HEK293 (cell line): ENCODE measurements around the gene ANOS1.
"Not testable (repeated sequence)": the region's sequence is repeated elsewhere in the genome, so short reads cannot be mapped to it uniquely, and the experiment has no call there.

ENCODE experiments used
- CTCF ChIA-PET: fragments of 350-600 bp; formaldehyde crosslinking; extraction: SDS; loops from one replicate; lab custom pipeline; 2021; ENCODE audit warnings: antibody characterized with exemption; lab: Yijun Ruan, JAX
- POLR2A ChIA-PET: fragments of 300-600 bp; formaldehyde crosslinking; extraction: SDS; loops from one replicate; lab custom pipeline; 2020; ENCODE audit warnings: antibody characterized with exemption, inconsistent platforms; lab: Yijun Ruan, JAX
- H3K27ac ChIP-seq: fragments of 200-500 bp; sonication (Bioruptor generic); 2 replicates; pipeline ENCODE4 v1.5.1; 2014; ENCODE audit warnings: low read depth, low read length, control low read depth, inconsistent platforms; ENCODE audit errors: extremely low read depth
- H3K36me3 ChIP-seq, 2 experiments: fragments of 200-500 bp in 1 of 2; sonication (Bioruptor generic) in 1 of 2; 1 replicate in 1 of 2; 2 replicates in 1 of 2; pipeline ENCODE4 v1.5.1; 2014 to 2017; ENCODE audit warnings: inconsistent platforms in 2 of 2, low read length in 2 of 2; ENCODE audit not compliant: control insufficient read depth in 2 of 2, insufficient read depth in 1 of 2
- H3K4me1 ChIP-seq: fragments of 200-500 bp; sonication (Bioruptor generic); 2 replicates; pipeline ENCODE4 v1.5.1; 2014; ENCODE audit warnings: mild to moderate bottlenecking, low read length, inconsistent platforms; ENCODE audit not compliant: control insufficient read depth, insufficient read depth
- H3K4me3 ChIP-seq: 2 replicates; pipeline ENCODE4 v1.5.1; 2011; ENCODE audit warnings: low read depth, mild to moderate bottlenecking, control low read depth, low read length, moderate library complexity
- H3K9me3 ChIP-seq: fragments of 200-500 bp; sonication (Bioruptor generic); 2 replicates; pipeline ENCODE4 v1.5.1; 2014; ENCODE audit warnings: low read depth, low read length, inconsistent platforms; ENCODE audit not compliant: control insufficient read depth, insufficient read depth
- BCL11B ChIP-seq: fragments of 450-650 bp; formaldehyde crosslinking; IDR thresholded peaks from 2 replicates; pipeline ENCODE4 v1.5.1; 2016; ENCODE audit warnings: low read depth, missing biosample characterization, missing genetic modification characterization
- MYNN ChIP-seq: fragments of 450-650 bp; formaldehyde crosslinking; IDR thresholded peaks from 2 replicates; pipeline ENCODE4 v1.5.1; 2016; ENCODE audit warnings: missing biosample characterization, missing genetic modification characterization, borderline replicate concordance
- RBAK ChIP-seq: fragments of 450-650 bp; formaldehyde crosslinking; IDR thresholded peaks from 2 replicates; pipeline ENCODE4 v1.5.1; 2016; ENCODE audit warnings: missing biosample characterization, missing genetic modification characterization
- ZNF416 ChIP-seq: fragments of 450-650 bp; formaldehyde crosslinking; IDR thresholded peaks from 2 replicates; pipeline ENCODE4 v1.5.1; 2016; ENCODE audit warnings: missing biosample characterization, missing genetic modification characterization
- ZNF670 ChIP-seq: fragments of 450-650 bp; formaldehyde crosslinking; IDR thresholded peaks from 2 replicates; pipeline ENCODE4 v1.5.1; 2016; ENCODE audit warnings: missing biosample characterization, missing genetic modification characterization, low read depth
- TF ChIP-seq, protein P1 (sequence below): fragments of 450-650 bp; formaldehyde crosslinking; IDR thresholded peaks from 2 replicates; pipeline ENCODE4 v1.5.1; 2017; ENCODE audit warnings: missing biosample characterization, mild to moderate bottlenecking, missing genetic modification characterization, moderate library complexity

ANOS1 gene

DNA sequence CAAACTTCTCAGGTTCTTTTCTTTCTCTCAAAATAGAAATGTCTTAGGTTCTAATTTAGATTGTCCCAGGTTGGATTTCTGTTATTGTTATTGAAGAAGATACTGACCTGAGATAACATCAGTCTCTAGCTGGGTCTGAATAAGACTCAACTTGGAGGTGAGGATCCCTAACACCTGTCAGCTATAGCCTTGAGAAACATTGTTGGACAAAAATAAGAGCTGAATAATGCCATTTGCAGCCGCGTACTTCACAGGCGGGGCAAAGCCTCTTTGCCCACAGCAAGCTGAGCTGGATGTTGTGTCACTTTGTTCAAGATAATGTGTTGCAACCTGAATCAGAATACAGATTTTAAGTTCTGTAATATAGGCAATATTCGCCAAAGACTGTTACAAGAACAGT lies 231.7 kb downstream of the ANOS1 start:
- H3K36me3 ChIP-seq: no peaks in the 10 kb centered on the region

DNA sequence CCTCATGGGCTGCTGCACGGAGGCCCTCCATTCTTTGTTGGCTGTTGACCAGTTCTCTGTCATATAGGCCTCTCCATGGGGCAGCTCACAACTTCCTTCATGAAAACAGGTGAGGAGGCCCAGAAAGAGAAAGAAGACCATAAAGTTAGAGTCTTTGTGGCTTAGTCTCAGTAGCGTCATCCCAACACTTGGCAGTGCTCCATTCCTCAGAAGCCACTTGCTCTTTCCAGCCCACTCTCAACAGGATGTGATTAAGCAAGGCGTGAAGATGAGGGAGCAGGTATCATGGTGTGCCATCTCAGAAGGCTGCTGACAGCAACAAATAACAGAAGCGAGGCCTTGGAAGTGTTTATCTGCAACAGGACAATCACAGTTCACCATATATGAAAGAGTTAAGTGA lies 236.9 kb downstream of the ANOS1 start:
- CTCF ChIA-PET: not testable (repeated sequence)

More for the DNA sequence above, 231.7 kb downstream of the ANOS1 start:
- ChIA-PET CTCF (no interaction called here), POLR2A (no interaction called here)
- no peak overlapping the region for H3K4me3 ChIP-seq
- no peak for TF ChIP-seq ZNF670
- no peak for TF ChIP-seq ZNF416 (tag by site-specific recombination)
- TF ChIP-seq, protein P1, sequence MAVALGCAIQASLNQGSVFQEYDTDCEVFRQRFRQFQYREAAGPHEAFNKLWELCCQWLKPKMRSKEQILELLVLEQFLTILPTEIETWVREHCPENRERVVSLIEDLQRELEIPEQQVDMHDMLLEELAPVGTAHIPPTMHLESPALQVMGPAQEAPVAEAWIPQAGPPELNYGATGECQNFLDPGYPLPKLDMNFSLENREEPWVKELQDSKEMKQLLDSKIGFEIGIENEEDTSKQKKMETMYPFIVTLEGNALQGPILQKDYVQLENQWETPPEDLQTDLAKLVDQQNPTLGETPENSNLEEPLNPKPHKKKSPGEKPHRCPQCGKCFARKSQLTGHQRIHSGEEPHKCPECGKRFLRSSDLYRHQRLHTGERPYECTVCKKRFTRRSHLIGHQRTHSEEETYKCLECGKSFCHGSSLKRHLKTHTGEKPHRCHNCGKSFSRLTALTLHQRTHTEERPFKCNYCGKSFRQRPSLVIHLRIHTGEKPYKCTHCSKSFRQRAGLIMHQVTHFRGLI (tag by site-specific recombination): no peak
- TF ChIP-seq RBAK: no peak
- H3K27ac ChIP-seq: no peak overlapping the region
- no peaks in the 10 kb centered on the region for H3K4me1 ChIP-seq
- H3K9me3 ChIP-seq: no peaks in the 10 kb centered on the region

DNA sequence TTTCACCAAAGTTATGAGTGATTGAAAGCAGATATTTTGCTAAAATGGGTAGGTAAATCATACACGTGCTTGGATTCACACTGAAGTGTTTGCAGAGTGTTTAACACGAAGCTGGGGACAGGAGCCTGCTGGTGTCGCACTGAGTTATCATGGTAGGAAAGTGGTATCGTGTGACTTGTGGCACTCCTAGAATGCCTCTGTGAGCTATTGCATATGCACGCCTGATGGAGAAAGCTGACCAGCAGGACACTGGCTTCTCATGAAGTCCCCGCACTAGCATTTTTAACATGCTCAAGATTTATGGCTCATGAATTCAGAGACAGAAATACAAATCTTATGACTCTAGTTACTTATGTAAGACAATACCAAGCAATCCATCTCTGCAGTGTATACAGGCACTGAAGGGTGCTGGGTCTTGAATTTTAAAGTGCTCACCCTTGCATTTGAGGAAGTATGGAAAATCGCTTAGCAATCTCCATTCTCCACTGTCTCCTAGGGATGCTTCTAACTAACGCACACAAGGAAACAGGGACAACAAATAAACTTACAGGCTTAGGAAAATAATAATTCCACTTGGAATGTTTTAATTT lies 247.5 kb downstream of the ANOS1 start:
- no peak overlapping the region for H3K4me3 ChIP-seq
- no peaks in the 10 kb centered on the region for H3K9me3 ChIP-seq
- ChIA-PET POLR2A (no interaction called here), CTCF (no interaction called here)
- no peaks in the 10 kb centered on the region for H3K36me3 ChIP-seq
- TF ChIP-seq BCL11B (no peak), MYNN (tag by site-specific recombination) (no peak)
- no peak overlapping the region for H3K27ac ChIP-seq
- no peaks in the 10 kb centered on the region for H3K4me1 ChIP-seq

More for the DNA sequence above, 236.9 kb downstream of the ANOS1 start:
- H3K27ac ChIP-seq, H3K9me3 ChIP-seq, H3K4me1 ChIP-seq, H3K36me3 ChIP-seq, POLR2A ChIA-PET, H3K4me3 ChIP-seq: not testable (repeated sequence)
